Karpas-422 (cell line): Measurements from ENCODE around the gene PRRG2. TPM values are rescaled to one million over a fixed set of nuclear protein-coding genes. Genes with fewer than 3 reads are reported as not detected.

Experiments
- DNase-seq: peaks from one replicate; pipeline ENCODE4 v3.0.0-alpha.2; 2015
- H2AFZ ChIP-seq: fragments of 200-600 bp; sonication (generic); 2 replicates; pipeline ENCODE4 v1.6.1; 2014; ENCODE audit warnings: antibody characterized with exemption, low read length, mixed read lengths
- H3K27ac ChIP-seq: fragments of 200-600 bp; sonication (generic); 2 replicates; pipeline ENCODE4 v1.5.1; 2014; ENCODE audit warnings: mild to moderate bottlenecking, low read length, moderate library complexity
- H3K27me3 ChIP-seq: fragments of 200-600 bp; sonication (generic); 2 replicates; pipeline ENCODE4 v1.6.1; 2014; ENCODE audit warnings: low read length, mixed read lengths
- H3K36me3 ChIP-seq: fragments of 200-600 bp; sonication (generic); 2 replicates; pipeline ENCODE4 v1.6.1; 2014; ENCODE audit warnings: low read length, mixed read lengths; ENCODE audit not compliant: insufficient read depth
- H3K4me1 ChIP-seq: fragments of 200-600 bp; sonication (generic); 2 replicates; pipeline ENCODE4 v1.6.1; 2014; ENCODE audit warnings: mild to moderate bottlenecking, low read length, mixed read lengths
- H3K4me2 ChIP-seq: fragments of 200-600 bp; sonication (generic); 2 replicates; pipeline ENCODE4 v1.6.1; 2014; ENCODE audit warnings: low read length, low read depth, mild to moderate bottlenecking; ENCODE audit not compliant: poor library complexity, severe bottlenecking
- H3K4me3 ChIP-seq: fragments of 200-600 bp; sonication (generic); 2 replicates; pipeline ENCODE4 v1.5.1; 2014; ENCODE audit warnings: mild to moderate bottlenecking, antibody characterized with exemption, low read length, mixed read lengths
- H3K79me2 ChIP-seq: fragments of 200-600 bp; sonication (generic); 2 replicates; pipeline ENCODE4 v1.6.1; 2014; ENCODE audit warnings: mild to moderate bottlenecking, low read length, mixed read lengths
- H3K9ac ChIP-seq: fragments of 200-600 bp; sonication (generic); 2 replicates; pipeline ENCODE4 v1.6.0; 2014; ENCODE audit warnings: low read length
- H3K9me2 ChIP-seq: fragments of 200-600 bp; sonication (generic), shearing (Covaris generic); replicated peaks from 2 replicates; pipeline ENCODE4 v1.6.0; 2014; ENCODE audit warnings: mild to moderate bottlenecking, low read length, moderate library complexity; ENCODE audit not compliant: insufficient read depth
- H3K9me3 ChIP-seq: fragments of 300-700, 200-600 bp; sonication (generic); 2 replicates; pipeline ENCODE4 v1.6.1; 2014; ENCODE audit warnings: low read length, mixed read lengths
- H4K20me1 ChIP-seq: fragments of 200-600 bp; sonication (generic); 2 replicates; pipeline ENCODE4 v1.6.1; 2014; ENCODE audit warnings: mild to moderate bottlenecking, antibody characterized with exemption, low read length, low read depth; ENCODE audit not compliant: insufficient read depth
- total RNA-seq: library from RNA; depleted of rRNA; stranded (reverse); fragments of >200 nt; shearing (Covaris generic); gene quantifications from 2 replicates; pipeline ENCODE4 v1.2.3, GENCODE V29; 2014; ENCODE audit warnings: low replicate concordance

PRRG2 gene
- total RNA-seq, 1 experiment from 2014 or later: 1.3 TPM

DNA sequence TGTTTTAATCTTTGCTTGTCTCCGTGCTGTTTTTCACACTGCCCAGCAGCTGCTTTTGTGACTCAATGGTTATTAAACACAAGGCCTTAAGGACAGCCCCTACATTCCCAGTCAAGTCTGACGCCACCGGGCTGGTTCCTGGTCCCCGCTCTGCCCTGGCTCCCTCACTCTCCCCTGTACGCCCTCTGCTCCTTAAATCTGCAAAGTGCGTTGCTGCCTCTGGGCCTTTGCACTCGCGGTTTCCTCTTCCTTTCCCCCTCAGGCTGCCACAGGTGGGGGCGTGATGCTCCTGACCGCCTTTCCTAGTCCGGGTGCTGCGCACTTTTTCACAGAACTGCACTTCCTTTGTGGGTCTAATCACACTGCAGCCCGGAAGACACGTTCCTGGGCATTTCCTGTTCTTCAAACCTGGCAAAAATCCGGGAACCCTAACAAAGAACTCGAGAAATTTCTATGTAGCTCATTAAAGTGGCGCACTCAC, 26.4 kb upstream of the PRRG2 start:
- Histone ChIP-seq H4K20me1 (no peaks in the 10 kb centered on the region; the same call in 1 of the 2 replicates), H3K9me3 (no peaks in the 10 kb centered on the region), H3K4me3 (no peak overlapping the region), H3K79me2 (no peaks in the 10 kb centered on the region), H2AFZ (no peak overlapping the region), H3K4me1 (no peaks in the 10 kb centered on the region), H3K27me3 (no peaks in the 10 kb centered on the region), H3K27ac (no peak overlapping the region), H3K4me2 (no peak overlapping the region), H3K36me3 (peaks cover 24% of the 10 kb centered on the region), H3K9me2 (no peaks in the 10 kb centered on the region), H3K9ac (no peak overlapping the region)
- DNase-seq: no peak

GRCh38 chr19:49555600-49556411, 25.3 kb upstream of the PRRG2 start:
- Histone ChIP-seq H2AFZ (no peak overlapping the region), H3K27ac (no peak overlapping the region), H3K4me1 (no peaks in the 10 kb centered on the region), H3K9me3 (no peaks in the 10 kb centered on the region), H3K9me2 (no peaks in the 10 kb centered on the region), H3K4me3 (no peak overlapping the region), H3K36me3 (peaks cover 24% of the 10 kb centered on the region), H3K9ac (no peak overlapping the region), H3K27me3 (no peaks in the 10 kb centered on the region), H3K79me2 (peaks cover under 1% of the 10 kb centered on the region; the same call in 1 of the 2 replicates), H4K20me1 (no peaks in the 10 kb centered on the region; the same call in 1 of the 2 replicates), H3K4me2 (no peak overlapping the region)
- peak; percentile 94 for DNase-seq

GRCh38 chr19:49556412-49557398, 24.4 kb upstream of the PRRG2 start:
- Histone ChIP-seq H4K20me1 (no peaks in the 10 kb centered on the region; the same call in 1 of the 2 replicates), H3K4me3 (no peak overlapping the region), H3K4me2 (no peak overlapping the region), H3K36me3 (peaks cover 24% of the 10 kb centered on the region), H3K4me1 (no peaks in the 10 kb centered on the region), H3K79me2 (peaks cover 9% of the 10 kb centered on the region; the same call in 1 of the 2 replicates), H3K9ac (no peak overlapping the region), H3K9me2 (no peaks in the 10 kb centered on the region), H3K27ac (no peak overlapping the region), H3K9me3 (no peaks in the 10 kb centered on the region), H2AFZ (no peak overlapping the region), H3K27me3 (no peaks in the 10 kb centered on the region)
- DNase-seq: no peak

DNA sequence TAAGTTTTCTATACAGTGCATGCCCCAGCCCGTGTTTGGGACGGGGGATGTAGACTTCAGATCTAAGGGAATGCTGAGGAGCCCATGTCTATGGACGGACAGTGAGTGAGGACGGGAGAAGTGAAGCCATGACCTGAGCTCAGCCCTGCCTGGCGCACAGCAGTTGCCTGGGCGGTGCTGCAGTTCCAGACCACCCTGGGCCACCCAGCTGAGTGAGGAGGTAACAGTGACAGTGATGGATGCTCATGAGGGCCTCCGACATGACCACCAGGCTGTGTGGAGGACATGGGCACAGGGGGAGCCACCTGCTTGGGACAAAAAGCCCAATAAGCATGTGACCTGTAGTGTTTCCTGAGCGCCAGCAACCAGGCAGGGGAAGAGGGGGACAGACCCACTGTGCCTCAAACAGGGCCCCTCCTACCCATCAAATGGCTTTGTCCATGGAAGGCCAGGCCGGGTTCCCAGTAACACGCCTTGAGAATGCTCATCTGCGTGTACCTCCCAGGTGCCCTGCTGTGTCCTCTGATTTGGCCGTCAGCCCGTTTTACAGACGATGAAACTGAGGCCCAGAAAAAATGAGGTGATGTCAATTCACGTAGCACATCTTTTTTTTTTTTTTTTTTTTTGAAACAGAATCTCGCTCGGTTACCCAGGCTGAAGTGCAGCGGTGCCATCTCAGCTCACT, 23.3 kb upstream of the PRRG2 start:
- H2AFZ ChIP-seq: no peak overlapping the region
- H3K4me3 ChIP-seq: no peak overlapping the region
- peaks cover 20% of the 10 kb centered on the region for H3K79me2 ChIP-seq
- no peak for DNase-seq
- H3K9me2 ChIP-seq: no peaks in the 10 kb centered on the region
- H3K9ac ChIP-seq: no peak overlapping the region
- H3K36me3 ChIP-seq: peaks cover 24% of the 10 kb centered on the region
- H3K4me1 ChIP-seq: no peaks in the 10 kb centered on the region
- H3K27me3 ChIP-seq: no peaks in the 10 kb centered on the region
- no peak overlapping the region for H3K4me2 ChIP-seq
- no peaks in the 10 kb centered on the region; the same call in 1 of the 2 replicates for H4K20me1 ChIP-seq
- no peaks in the 10 kb centered on the region for H3K9me3 ChIP-seq
- H3K27ac ChIP-seq: no peak overlapping the region

DNA sequence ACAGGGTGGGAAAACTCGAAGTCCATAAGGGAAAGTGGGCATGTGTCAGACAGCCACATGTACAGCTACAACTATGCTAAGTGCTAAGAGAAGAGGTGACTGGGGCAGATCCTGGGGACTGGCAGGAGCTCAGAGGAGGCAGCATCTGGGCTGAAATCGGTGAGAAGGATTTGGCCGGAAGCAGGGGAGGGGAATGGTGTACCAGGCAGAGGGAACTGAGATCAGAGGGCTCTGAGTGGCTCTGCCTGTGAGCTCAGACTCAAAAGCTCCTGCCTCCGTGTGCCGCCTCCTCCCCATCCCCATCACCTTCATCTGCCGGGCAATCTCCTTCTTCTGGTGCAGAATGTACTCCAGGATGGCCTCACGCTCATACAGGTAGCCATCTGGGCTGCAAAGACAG, 22.5 kb upstream of the PRRG2 start:
- H3K9me3 ChIP-seq: no peaks in the 10 kb centered on the region
- no peaks in the 10 kb centered on the region for H3K27me3 ChIP-seq
- no peaks in the 10 kb centered on the region for H3K9me2 ChIP-seq
- H2AFZ ChIP-seq: no peak overlapping the region
- H3K36me3 ChIP-seq: peaks cover 24% of the 10 kb centered on the region
- H3K4me1 ChIP-seq: no peaks in the 10 kb centered on the region
- no peak overlapping the region for H3K4me3 ChIP-seq
- no peak overlapping the region for H3K27ac ChIP-seq
- H3K79me2 ChIP-seq: peaks cover 24% of the 10 kb centered on the region
- no peak for DNase-seq
- no peak overlapping the region for H3K4me2 ChIP-seq
- no peaks in the 10 kb centered on the region; the same call in 1 of the 2 replicates for H4K20me1 ChIP-seq
- H3K9ac ChIP-seq: no peak overlapping the region

DNA sequence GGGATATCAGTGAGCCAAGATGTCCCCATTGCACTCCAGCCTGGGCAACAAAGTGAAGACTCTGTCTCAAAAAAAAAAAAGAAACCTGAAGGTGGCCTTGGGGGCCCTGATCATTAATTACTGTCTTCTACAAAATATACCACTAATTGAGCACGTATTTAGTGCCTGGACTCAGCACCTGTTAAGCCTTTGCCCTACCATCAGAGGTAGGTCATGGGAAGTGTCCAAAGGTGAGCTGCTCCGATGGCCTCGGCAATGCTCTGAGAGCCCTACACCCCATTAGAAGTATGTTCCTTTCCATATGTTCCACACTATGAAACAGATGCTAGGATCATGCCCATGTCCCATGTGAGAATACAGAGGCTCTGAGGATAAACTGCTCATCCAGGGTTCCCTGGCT, 21.7 kb upstream of the PRRG2 start:
- Histone ChIP-seq H3K27me3 (no peaks in the 10 kb centered on the region), H3K4me1 (no peaks in the 10 kb centered on the region), H3K36me3 (peaks cover 24% of the 10 kb centered on the region), H3K9me2 (no peaks in the 10 kb centered on the region), H4K20me1 (no peaks in the 10 kb centered on the region; the same call in 1 of the 2 replicates), H3K79me2 (peaks cover 32% of the 10 kb centered on the region), H3K4me2 (no peak overlapping the region), H3K9me3 (no peaks in the 10 kb centered on the region), H3K9ac (no peak overlapping the region), H3K4me3 (no peak overlapping the region), H3K27ac (no peak overlapping the region), H2AFZ (no peak overlapping the region)
- DNase-seq: no peak

DNA sequence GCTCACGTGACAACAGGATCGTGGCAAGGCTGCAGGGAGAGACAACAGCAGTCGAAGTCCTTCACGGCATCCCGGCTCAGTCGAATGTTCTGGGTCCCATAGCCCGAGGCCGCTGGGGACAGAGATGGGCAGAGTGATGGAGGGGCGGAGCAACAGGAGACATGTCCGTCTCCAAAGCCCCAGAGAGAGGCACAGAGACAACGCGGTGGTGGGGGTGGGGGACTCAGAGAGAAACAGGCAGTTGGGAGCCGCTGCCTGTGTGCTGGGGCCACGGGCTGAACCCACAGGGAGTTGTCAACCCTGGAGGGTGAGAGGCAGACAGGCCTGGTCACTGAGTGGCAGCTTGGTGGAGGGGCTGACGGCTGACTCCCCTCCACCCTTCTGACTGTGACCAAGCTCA, 21.2 kb upstream of the PRRG2 start:
- Histone ChIP-seq H4K20me1 (no peaks in the 10 kb centered on the region; the same call in 1 of the 2 replicates), H3K4me1 (no peaks in the 10 kb centered on the region), H3K4me3 (no peak overlapping the region), H3K9me3 (no peaks in the 10 kb centered on the region), H2AFZ (no peak overlapping the region), H3K9ac (no peak overlapping the region), H3K36me3 (peaks cover 22% of the 10 kb centered on the region), H3K79me2 (peaks cover 37% of the 10 kb centered on the region), H3K4me2 (no peak overlapping the region), H3K27ac (no peak overlapping the region), H3K27me3 (no peaks in the 10 kb centered on the region), H3K9me2 (no peaks in the 10 kb centered on the region)
- DNase-seq: no peak
